GM21619 (cell line): ENCODE measurements around the gene GGA1.

Source experiments
- ATAC-seq: cut with Tn5 transposase; IDR thresholded peaks from one replicate; pipeline ENCODE4 v1.9.1; 2021; ENCODE audit not compliant: unreplicated experiment

GGA1 gene

GRCh38 chr22:37608477-37609239 lies at the start of gene GGA1:
Gene GGA1 (plus strand): TSS chr22:37608834. CDS start chr22:37608861, 27 bp downstream.
- ATAC-seq, result peak; percentile 59

GRCh38 chr22:37559521-37559900 lies 49.1 kb upstream of the GGA1 start:
- no peak for ATAC-seq

GRCh38 chr22:37559901-37560607 lies 48.6 kb upstream of the GGA1 start, which contains the start of gene CDC42EP1:
Gene CDC42EP1 (plus strand): TSS chr22:37560480. CDS start chr22:37566350, 5,870 bp downstream.
- no peak for ATAC-seq

- ATAC-seq, result no peak
Measured at GRCh38 chr22:37560608-37561211, 47.9 kb upstream of the GGA1 start.

- ATAC-seq, result no peak
Measured at GRCh38 chr22:37561212-37562048, 47.2 kb upstream of the GGA1 start.

- no peak for ATAC-seq
Measured at GRCh38 chr22:37562049-37562875, 46.4 kb upstream of the GGA1 start.

GRCh38 chr22:37563153-37564081 lies 45.2 kb upstream of the GGA1 start:
- no peak for ATAC-seq

GRCh38 chr22:37564111-37564711 lies 44.4 kb upstream of the GGA1 start:
- ATAC-seq, result no peak

- no peak for ATAC-seq
Measured at GRCh38 chr22:37565830-37566229, 42.8 kb upstream of the GGA1 start.

GRCh38 chr22:37566329-37566837 lies 42.3 kb upstream of the GGA1 start:
- no peak for ATAC-seq

GRCh38 chr22:37566903-37567798 lies 41.5 kb upstream of the GGA1 start:
- no peak for ATAC-seq

- no peak for ATAC-seq
Measured at GRCh38 chr22:37568012-37568411, 40.6 kb upstream of the GGA1 start.

- ATAC-seq, result no peak
Measured at GRCh38 chr22:37568448-37569008, 40.1 kb upstream of the GGA1 start.

GRCh38 chr22:37569009-37569920 lies 39.4 kb upstream of the GGA1 start:
- ATAC-seq, result no peak

- ATAC-seq, result no peak
Measured at GRCh38 chr22:37569921-37570660, 38.5 kb upstream of the GGA1 start.

GRCh38 chr22:37570661-37570976 lies 38.0 kb upstream of the GGA1 start:
- ATAC-seq, result no peak
